ENCODE data around the gene BCL2.

BCL2 gene

DNA sequence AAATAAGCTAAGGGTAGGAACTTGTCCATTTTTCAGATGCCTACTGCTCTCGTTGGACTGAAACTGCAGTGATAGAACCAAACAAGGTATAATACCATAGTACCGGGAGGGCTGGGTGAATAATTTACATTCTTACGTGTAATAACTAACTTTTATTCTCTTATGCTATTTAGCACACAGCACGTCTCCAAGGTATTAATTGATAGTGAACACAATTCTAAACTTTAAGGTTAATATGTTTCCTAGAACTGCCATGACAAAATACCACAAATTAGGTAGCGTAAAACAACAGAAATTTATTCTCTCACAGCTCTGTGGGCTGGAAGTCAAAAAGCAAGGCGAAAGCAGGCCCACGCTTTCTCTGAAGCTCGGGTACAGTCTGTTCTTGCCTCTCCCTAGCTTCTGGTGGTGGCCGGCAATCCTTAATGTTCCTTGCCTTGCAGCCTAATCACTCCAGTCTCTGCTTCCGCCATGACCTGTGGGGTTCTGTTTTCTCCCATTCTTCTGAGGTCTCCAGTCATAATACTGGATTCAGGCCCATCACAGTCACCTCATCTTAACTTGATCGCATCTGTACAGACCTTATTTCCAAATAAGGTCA is 5.6 kb upstream of the BCL2 start:
- DNase-seq: no peak

DNA sequence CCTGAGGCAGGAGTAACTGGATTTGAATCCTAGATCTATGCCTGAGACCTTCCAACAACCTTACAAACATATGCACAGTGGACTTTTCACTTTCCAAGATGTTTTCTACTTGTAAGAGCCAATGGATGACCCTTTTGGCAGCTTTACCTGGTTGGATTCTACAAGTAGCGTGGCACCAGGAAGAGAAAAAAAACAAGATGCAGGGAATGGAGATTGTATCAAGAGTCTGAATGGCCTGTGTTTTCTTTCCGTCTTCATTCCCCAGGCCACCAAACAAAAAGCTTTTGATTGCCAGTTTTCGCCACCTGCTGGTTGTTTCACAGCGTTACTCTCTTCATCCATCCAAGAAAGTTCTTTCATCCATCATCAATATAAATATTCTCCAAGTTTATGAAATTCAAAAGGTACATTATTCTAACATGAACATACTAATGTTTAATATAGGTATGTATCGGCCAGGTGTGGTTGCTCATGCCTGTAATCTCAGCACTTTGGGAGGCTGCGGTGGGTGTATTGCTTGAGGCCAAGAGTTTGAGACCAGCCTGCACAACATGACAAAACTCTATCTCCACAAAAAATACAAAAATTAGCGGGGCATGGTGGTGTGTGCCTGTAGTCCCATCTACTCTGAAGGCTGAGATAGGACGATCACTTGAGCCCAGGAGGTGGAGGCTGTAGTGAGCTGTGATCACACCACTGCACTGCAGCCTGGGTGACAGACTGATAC is 3.5 kb upstream of the BCL2 start:
- peak; percentile 66 for DNase-seq

- DNase-seq: no peak
Observed at GRCh38 chr18:63322206-63322605, 2.6 kb upstream of the BCL2 start.

DNA sequence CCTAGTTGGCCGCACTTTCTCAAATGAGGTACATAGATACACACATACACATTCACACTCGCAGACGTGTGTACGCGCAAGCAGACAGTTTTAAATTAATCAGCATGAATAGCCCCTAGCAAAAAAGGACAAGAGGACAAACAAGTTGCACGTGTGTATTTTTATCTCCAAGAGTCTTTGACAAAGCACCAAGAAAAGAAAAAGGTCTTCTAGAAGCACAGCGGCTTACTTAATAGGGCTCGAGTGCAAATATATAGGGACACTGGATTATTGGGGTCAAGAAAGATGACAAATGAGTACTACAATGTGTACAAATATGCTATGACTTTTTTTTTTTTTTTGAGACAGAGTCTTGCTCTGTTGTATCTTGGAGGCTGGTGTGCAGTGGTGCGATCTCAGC is 1.7 kb upstream of the BCL2 start:
- no peak for DNase-seq

GRCh38 chr18:63320975-63321265 is 1.4 kb upstream of the BCL2 start:
- no peak for DNase-seq

DNA sequence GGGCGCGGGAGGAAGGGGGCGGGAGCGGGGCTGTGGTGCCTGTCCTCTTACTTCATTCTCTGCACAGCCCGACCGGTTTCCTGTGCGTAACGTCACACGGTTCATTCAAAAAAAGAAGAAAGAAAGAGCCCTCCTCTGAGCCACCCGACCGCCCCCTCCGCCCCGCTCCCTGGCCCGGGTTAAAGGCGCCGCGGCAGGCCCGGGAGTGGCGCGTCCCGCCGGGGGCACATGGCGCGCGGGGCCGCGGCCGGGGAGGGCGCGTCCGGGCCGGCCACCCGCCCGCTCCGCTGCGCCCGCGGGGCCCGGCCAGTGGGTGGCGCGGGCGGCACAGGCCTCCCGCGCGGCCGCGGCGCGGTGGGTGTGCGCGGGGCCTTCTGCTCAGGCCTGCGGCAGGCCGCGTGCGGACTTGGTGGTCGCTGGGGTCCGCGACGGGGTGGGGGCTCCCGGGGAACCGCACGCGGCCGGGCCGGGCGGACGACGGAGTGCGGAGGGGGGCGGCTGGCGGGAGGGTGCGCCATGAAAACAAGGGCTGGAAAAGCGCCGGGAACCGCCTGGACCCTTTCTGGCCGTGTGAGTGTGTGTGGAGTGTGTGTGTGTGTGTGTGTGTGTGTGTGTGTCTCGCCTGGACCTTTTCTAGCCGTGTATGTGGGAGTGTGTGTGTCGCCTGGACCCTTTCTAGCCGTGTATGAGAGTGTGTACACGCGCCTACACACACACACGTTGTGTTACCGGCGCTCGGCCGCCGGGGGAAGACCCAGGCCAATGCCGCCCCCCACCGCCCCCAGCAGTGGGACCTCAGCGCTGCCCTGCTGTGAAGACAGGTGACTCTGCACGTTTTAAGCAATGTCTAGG is 780 bp upstream of the BCL2 start:
- DNase-seq: peak; percentile 86

GRCh38 chr18:63318889-63319382 is 633 bp downstream of the BCL2 start:
- no peak for DNase-seq

DNA sequence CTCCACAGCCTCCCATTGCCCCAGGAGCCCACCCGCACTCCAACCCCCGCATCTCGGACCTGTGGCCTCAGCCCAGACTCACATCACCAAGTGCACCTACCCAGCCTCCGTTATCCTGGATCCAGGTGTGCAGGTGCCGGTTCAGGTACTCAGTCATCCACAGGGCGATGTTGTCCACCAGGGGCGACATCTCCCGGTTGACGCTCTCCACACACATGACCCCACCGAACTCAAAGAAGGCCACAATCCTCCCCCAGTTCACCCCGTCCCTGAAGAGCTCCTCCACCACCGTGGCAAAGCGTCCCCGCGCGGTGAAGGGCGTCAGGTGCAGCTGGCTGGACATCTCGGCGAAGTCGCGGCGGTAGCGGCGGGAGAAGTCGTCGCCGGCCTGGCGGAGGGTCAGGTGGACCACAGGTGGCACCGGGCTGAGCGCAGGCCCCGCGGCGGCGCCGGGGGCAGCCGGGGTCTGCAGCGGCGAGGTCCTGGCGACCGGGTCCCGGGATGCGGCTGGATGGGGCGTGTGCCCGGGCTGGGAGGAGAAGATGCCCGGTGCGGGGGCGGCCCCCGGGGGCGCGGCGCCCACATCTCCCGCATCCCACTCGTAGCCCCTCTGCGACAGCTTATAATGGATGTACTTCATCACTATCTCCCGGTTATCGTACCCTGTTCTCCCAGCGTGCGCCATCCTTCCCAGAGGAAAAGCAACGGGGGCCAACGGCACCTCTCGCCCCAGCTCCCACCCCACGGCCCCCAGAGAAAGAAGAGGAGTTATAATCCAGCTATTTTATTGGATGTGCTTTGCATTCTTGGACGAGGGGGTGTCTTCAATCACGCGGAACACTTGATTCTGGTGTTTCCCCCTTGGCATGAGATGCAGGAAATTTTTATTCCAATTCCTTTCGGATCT is 1.3 kb downstream of the BCL2 start:
- peak; percentile 92 for DNase-seq

- DNase-seq: no peak
Observed at GRCh38 chr18:63317556-63317946, 2.0 kb downstream of the BCL2 start.

GRCh38 chr18:63316612-63317555 is 2.7 kb downstream of the BCL2 start:
- DNase-seq: no peak

GRCh38 chr18:63315876-63316275 is 3.7 kb downstream of the BCL2 start:
- no peak for DNase-seq

- no peak for DNase-seq
Observed at GRCh38 chr18:63315131-63315662, 4.4 kb downstream of the BCL2 start.

GRCh38 chr18:63314062-63314790 is 5.3 kb downstream of the BCL2 start:
- no peak for DNase-seq

GRCh38 chr18:63313396-63313917 is 6.1 kb downstream of the BCL2 start:
- no peak for DNase-seq

DNA sequence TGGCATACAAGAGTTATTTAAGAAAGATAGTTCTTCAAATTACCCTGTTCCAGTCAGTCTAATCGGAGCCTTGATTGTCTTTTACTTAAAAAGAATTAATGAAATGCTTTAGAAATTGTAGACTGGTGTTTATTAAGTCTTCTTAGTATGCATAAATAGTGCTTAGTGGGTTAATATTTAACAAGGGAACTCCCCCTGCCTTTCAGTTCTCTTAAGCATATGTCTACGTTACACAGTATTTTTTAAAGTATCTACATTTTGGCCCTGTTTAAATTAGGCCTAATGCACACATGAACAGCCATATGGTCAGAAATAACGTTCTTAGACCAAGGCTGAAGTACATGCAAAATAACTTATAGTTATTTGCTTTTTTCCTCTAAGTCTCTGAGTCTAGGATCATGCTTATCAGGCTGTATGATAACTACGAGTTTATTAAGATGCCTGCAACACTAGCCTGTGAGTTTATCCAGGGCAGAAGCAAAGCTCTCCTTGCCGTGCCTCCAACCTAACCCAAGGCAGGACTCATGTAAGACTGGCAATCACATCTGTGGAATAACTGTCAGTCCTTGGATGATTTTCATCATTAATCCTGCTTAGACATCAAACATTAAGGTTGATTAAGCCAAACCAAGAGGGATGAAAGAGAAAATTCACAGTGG is 6.7 kb downstream of the BCL2 start:
- DNase-seq: no peak

DNA sequence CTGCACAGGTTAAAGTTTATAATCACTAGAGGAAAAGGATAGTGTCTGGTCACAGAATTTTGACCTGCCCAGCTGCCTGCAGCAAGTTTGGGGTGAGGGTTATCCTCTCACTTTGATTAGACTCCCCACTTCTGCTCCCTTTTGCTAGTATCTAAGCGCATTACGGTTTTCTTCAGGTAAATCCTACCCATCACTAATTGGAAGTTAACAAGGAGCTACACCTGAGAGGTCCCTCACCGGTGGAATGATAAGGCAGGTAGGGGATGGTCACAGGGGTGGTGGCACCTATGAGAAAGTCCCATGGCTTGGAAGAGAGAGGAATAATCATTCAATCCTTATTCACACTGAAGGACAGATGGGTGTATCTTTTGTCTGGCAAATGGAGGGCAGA is 7.6 kb downstream of the BCL2 start:
- no peak for DNase-seq

DNA sequence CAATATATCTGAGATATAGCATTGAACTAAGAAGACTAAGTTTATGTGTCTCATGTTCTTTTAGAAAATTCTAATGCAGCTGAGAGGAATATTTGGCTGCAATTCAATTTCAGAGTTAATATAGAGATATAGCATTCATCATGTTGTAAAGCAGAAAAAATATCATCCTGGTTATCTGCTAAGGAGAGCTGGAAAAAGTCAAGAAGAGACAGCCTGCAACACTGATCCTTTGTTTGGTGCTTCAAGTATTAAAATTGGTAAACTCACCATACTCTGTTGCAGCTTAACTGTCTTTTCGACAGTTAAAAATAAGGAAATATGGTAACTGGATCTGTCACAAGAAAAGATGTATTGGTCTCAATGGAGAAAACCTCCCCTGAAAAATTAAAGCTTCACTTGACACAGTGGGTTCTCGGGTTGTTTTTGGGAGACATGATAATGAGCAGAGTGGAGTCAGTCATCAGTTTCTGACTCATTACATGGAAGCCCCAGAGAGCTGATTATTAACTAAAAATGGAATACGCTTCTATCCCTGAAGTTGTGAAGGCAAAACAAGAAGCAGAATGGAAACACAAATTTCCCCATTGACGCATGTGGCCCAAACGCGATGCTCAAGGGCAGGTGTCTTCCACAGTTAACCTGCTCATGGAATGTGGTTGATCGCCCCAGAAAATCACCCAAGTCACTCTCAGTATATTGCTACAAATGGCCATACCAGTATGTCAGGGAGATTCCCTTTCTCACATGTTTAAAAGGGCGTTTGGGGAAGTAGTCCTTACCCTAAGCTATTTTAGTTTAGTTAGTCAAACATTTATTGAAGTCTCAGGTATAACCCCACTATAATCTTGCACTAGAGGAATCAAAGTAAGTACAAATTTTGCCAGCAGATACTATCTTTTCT is 8.2 kb downstream of the BCL2 start:
- DNase-seq: no peak

- peak; percentile 51 for DNase-seq
Observed at GRCh38 chr18:63309422-63309821, 10.1 kb downstream of the BCL2 start.
